Nephron progenitor cell (in vitro differentiated cells): ENCODE data around the gene GNA14.
A peak's percentile ranks its signal among the peaks of the same experiment; 100 is the strongest.

Experiments
- DNase-seq: peaks from one replicate; pipeline ENCODE4 v3.0.0; 2021
- H3K27ac Mint-ChIP-seq: 2 replicates; pipeline ENCODE4 v1.8.0; 2021; ENCODE audit warnings: mild to moderate bottlenecking, moderate library complexity, mixed read lengths
- H3K27me3 Mint-ChIP-seq: 2 replicates; pipeline ENCODE4 v1.8.0; 2021; ENCODE audit warnings: mild to moderate bottlenecking, low read depth, mixed read lengths; ENCODE audit not compliant: poor library complexity
- H3K36me3 Mint-ChIP-seq: 2 replicates; pipeline ENCODE4 v1.8.0; 2021; ENCODE audit warnings: low read depth, mixed read lengths
- H3K4me1 Mint-ChIP-seq: 2 replicates; pipeline ENCODE4 v1.8.0; 2021; ENCODE audit warnings: mixed read lengths
- H3K4me3 Mint-ChIP-seq: 2 replicates; pipeline ENCODE4 v1.8.0; 2021; ENCODE audit warnings: mild to moderate bottlenecking, moderate library complexity, mixed read lengths
- H3K9me3 Mint-ChIP-seq: 2 replicates; pipeline ENCODE4 v1.8.0; 2021; ENCODE audit warnings: mild to moderate bottlenecking, moderate library complexity, mixed read lengths
- TF ChIP-seq, protein P1 (sequence below): fragments of 200-600 bp; sonication (generic); IDR thresholded peaks from 2 replicates; pipeline ENCODE4 v1.5.0; 2021; ENCODE audit warnings: antibody characterized with exemption

The GNA14 gene

DNA sequence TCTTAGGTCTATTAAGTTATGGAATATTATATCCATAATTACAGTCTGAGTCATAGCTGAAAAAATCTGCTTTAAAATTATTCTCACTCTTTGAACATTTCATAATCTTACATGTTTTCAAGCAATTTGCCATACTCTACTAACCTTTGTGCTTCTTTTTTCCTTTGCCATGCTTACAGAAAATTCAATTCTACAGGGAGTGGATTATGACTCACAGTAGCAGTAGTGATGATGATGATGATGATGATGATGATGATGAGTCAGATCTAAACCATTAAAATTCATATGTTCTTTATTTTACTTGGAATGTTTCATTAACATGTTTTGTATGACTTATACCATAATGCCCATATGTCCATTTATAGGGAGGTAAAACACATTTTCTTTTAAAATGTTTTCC is 263.7 kb downstream of the GNA14 start:
- Mint-ChIP-seq H3K27ac (no peak overlapping the region), H3K4me3 (no peak overlapping the region), H3K4me1 (no peaks in the 10 kb centered on the region), H3K36me3 (peaks cover 11% of the 10 kb centered on the region), H3K9me3 (no peaks in the 10 kb centered on the region), H3K27me3 (peaks cover 3% of the 10 kb centered on the region)
- TF ChIP-seq, protein P1, sequence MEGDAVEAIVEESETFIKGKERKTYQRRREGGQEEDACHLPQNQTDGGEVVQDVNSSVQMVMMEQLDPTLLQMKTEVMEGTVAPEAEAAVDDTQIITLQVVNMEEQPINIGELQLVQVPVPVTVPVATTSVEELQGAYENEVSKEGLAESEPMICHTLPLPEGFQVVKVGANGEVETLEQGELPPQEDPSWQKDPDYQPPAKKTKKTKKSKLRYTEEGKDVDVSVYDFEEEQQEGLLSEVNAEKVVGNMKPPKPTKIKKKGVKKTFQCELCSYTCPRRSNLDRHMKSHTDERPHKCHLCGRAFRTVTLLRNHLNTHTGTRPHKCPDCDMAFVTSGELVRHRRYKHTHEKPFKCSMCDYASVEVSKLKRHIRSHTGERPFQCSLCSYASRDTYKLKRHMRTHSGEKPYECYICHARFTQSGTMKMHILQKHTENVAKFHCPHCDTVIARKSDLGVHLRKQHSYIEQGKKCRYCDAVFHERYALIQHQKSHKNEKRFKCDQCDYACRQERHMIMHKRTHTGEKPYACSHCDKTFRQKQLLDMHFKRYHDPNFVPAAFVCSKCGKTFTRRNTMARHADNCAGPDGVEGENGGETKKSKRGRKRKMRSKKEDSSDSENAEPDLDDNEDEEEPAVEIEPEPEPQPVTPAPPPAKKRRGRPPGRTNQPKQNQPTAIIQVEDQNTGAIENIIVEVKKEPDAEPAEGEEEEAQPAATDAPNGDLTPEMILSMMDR = no peak
- DNase-seq = no peak

DNA sequence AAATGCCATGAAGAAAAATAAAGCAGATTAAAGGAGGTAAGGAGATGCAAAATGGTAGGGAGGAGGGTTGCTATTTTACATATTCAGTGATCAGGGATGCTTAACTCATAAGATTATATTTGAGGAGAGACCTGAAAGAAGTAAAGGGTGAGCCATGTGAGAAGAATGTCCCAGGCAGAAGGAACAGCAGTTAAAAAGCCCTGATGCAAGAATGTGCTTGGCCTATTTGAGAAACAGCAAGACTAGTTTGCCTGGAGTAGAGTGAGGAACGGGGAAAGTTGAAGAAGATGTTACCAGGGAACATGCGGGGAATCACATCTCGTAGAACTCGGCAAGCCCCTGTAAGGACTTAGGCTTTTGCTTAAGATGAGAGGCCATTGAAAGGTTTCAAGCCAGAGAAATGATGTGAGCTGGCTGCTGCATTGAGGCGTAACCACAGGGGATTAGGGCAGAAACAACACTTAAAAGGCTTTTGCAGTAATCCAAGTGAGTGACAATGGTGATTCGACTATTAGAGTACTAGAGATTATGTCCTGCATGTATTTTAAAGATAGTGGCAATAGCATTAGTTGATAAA is 272.1 kb downstream of the GNA14 start:
- peaks cover 8% of the 10 kb centered on the region for H3K9me3 Mint-ChIP-seq
- TF ChIP-seq, protein P1 = no peak
- no peak for DNase-seq

GRCh38 chr9:77374266-77374665 is 273.9 kb downstream of the GNA14 start:
- H3K4me1 Mint-ChIP-seq = peaks cover 6% of the 10 kb centered on the region
- TF ChIP-seq, protein P1 = no peak
- no peak for DNase-seq
- H3K27me3 Mint-ChIP-seq = no peaks in the 10 kb centered on the region
- peaks cover 11% of the 10 kb centered on the region for H3K9me3 Mint-ChIP-seq
- H3K36me3 Mint-ChIP-seq = peaks cover 57% of the 10 kb centered on the region
- H3K27ac Mint-ChIP-seq = no peak overlapping the region
- H3K4me3 Mint-ChIP-seq = no peak overlapping the region

More for the DNA sequence above, 272.1 kb downstream of the GNA14 start:
- Mint-ChIP-seq H3K4me3 (no peak overlapping the region), H3K27ac (peak overlapping the region; percentile 1), H3K36me3 (peaks cover 46% of the 10 kb centered on the region), H3K4me1 (peaks cover 6% of the 10 kb centered on the region), H3K27me3 (peaks cover 3% of the 10 kb centered on the region)
